Bone marrow (tissue), 2 donors: ENCODE data around the gene SLC35G2.
"Not testable (repeated sequence)": the region's sequence is repeated elsewhere in the genome, so short reads cannot be mapped to it uniquely, and the experiment has no call there.

Experiments used
- DNase-seq, 2 donors: peaks; one replicate each; lab custom pipeline; 2025; lab: John Stamatoyannopoulos, UW

Gene SLC35G2

GRCh38 chr3:136818769-136819391, at the start of gene SLC35G2:
TSS of gene SLC35G2 (plus strand) at chr3:136819126. CDS start at chr3:136854461, 35,335 bp downstream.
- peak in 1 of 2 donors; percentile 71 for DNase-seq

GRCh38 chr3:136772709-136773108, 46.2 kb upstream of the SLC35G2 start:
- DNase-seq, result no peak

GRCh38 chr3:136778865-136779264, 40.1 kb upstream of the SLC35G2 start:
- DNase-seq, result no peak

GRCh38 chr3:136780741-136781140, 38.2 kb upstream of the SLC35G2 start:
- no peak for DNase-seq

GRCh38 chr3:136783708-136784191, 35.2 kb upstream of the SLC35G2 start:
- no peak for DNase-seq

- DNase-seq, result no peak
These were observed 31.6 kb upstream of the SLC35G2 start for GRCh38 chr3:136787349-136787748.

GRCh38 chr3:136788154-136788553, 30.8 kb upstream of the SLC35G2 start:
- DNase-seq, result no peak

GRCh38 chr3:136789976-136790375, 28.9 kb upstream of the SLC35G2 start:
- DNase-seq, result no peak

- no peak for DNase-seq
These were observed 28.1 kb upstream of the SLC35G2 start for GRCh38 chr3:136790786-136791185.

GRCh38 chr3:136792556-136793330, 26.2 kb upstream of the SLC35G2 start:
- peak in 1 of 2 donors; percentile 27 for DNase-seq

- DNase-seq, result not testable (repeated sequence)
These were observed 17.8 kb upstream of the SLC35G2 start for GRCh38 chr3:136801146-136801545.

GRCh38 chr3:136802481-136802996, 16.4 kb upstream of the SLC35G2 start:
- peak in 1 of 2 donors; percentile 65 for DNase-seq

- DNase-seq, result no peak
These were observed 14.8 kb upstream of the SLC35G2 start for GRCh38 chr3:136804141-136804540.

- DNase-seq, result no peak
These were observed 14.1 kb upstream of the SLC35G2 start for GRCh38 chr3:136804813-136805212.

GRCh38 chr3:136805795-136806194, 13.1 kb upstream of the SLC35G2 start:
- no peak for DNase-seq

- DNase-seq, result no peak
These were observed 7.2 kb upstream of the SLC35G2 start for GRCh38 chr3:136811701-136812100.

GRCh38 chr3:136817448-136817847, 1.5 kb upstream of the SLC35G2 start:
- DNase-seq, result no peak

- DNase-seq, result peak in 1 of 2 donors; percentile 87
These were observed 646 bp upstream of the SLC35G2 start for GRCh38 chr3:136818191-136818768.

GRCh38 chr3:136819392-136819730, 435 bp downstream of the SLC35G2 start:
- peak in 1 of 2 donors; percentile 44 for DNase-seq

- no peak for DNase-seq
These were observed 1.1 kb downstream of the SLC35G2 start for GRCh38 chr3:136819731-136820679.

GRCh38 chr3:136831461-136831860, 12.5 kb downstream of the SLC35G2 start:
- no peak for DNase-seq
